ENCODE results near the gene SIRT5.

- TF ChIP-seq EZH2 (optimal IDR thresholded peaks at IDR 0.05; ENCODE audit: low read depth, low read length) = no peak
- TF ChIP-seq, protein P1, sequence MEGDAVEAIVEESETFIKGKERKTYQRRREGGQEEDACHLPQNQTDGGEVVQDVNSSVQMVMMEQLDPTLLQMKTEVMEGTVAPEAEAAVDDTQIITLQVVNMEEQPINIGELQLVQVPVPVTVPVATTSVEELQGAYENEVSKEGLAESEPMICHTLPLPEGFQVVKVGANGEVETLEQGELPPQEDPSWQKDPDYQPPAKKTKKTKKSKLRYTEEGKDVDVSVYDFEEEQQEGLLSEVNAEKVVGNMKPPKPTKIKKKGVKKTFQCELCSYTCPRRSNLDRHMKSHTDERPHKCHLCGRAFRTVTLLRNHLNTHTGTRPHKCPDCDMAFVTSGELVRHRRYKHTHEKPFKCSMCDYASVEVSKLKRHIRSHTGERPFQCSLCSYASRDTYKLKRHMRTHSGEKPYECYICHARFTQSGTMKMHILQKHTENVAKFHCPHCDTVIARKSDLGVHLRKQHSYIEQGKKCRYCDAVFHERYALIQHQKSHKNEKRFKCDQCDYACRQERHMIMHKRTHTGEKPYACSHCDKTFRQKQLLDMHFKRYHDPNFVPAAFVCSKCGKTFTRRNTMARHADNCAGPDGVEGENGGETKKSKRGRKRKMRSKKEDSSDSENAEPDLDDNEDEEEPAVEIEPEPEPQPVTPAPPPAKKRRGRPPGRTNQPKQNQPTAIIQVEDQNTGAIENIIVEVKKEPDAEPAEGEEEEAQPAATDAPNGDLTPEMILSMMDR (IDR thresholded peaks at IDR 0.05; ENCODE audit: low read length) = no peak
Observed at GRCh38 chr6:13526357-13526726, 48.1 kb upstream of the SIRT5 start.

Measured in MM.1S (cell line).